GM13976 (cell line): Measurements from ENCODE around the gene FOXP1.

Source experiments
- DNase-seq: peaks from one replicate; pipeline ENCODE4 v3.0.0; 2012; ENCODE audit warnings: low spot score
- CTCF ChIP-seq: IDR thresholded peaks from 2 replicates; pipeline ENCODE4 v1.5.1; 2012; ENCODE audit warnings: borderline replicate concordance, mild to moderate bottlenecking; ENCODE audit not compliant: insufficient read depth; ENCODE audit errors: extremely low read depth, missing control alignments, control extremely low read depth
- in situ Hi-C: fragments of 300-500 bp; cut with MboI; formaldehyde crosslinking; loops from one replicate; pipeline ENCODE4 v1.12.0; 2022; ENCODE audit warnings: low sequenced_read_pairs, mixed read lengths, inconsistent platforms; ENCODE audit not compliant: unreplicated experiment

Gene FOXP1

GRCh38 chr3:71456156-71456555 is 127.4 kb downstream of the FOXP1 start:
- no peak for TF ChIP-seq CTCF
- no peak for DNase-seq
- in situ Hi-C loops, result no loop called here

- in situ Hi-C loops, result no loop called here
- TF ChIP-seq CTCF, result no peak
- DNase-seq, result no peak
Measured at GRCh38 chr3:71454512-71455403, 128.8 kb downstream of the FOXP1 start.

- in situ Hi-C loops, result no loop called here
- DNase-seq, result no peak
- no peak for TF ChIP-seq CTCF
Measured at GRCh38 chr3:71453822-71454511, 129.6 kb downstream of the FOXP1 start.

GRCh38 chr3:71453319-71453718 is 130.2 kb downstream of the FOXP1 start:
- no peak for DNase-seq
- TF ChIP-seq CTCF, result no peak
- in situ Hi-C loops, result no loop called here

GRCh38 chr3:71451812-71452211 is 131.7 kb downstream of the FOXP1 start:
- in situ Hi-C loops, result no loop called here
- TF ChIP-seq CTCF, result no peak

GRCh38 chr3:71451060-71451459 is 132.5 kb downstream of the FOXP1 start:
- in situ Hi-C loops, result no loop called here
- no peak for TF ChIP-seq CTCF
- DNase-seq, result no peak

More at GRCh38 chr3:71451812-71452211, 131.7 kb downstream of the FOXP1 start:
- no peak for DNase-seq
